ENCODE results near the gene BRD7.

BRD7 gene

GRCh38 chr16:50400312-50400966 is 31.7 kb upstream of the BRD7 start:
- Histone ChIP-seq H3K9me3 (ENCODE audit: control insufficient read depth, low read length) (no peaks in the 10 kb centered on the region), H3K27ac (ENCODE audit: low read depth, low read length, severe bottlenecking) (no peak overlapping the region), H3K4me3 (ENCODE audit: extremely low read depth, insufficient read depth, low read length, poor library complexity, severe bottlenecking) (no peak overlapping the region), H3K36me3 (ENCODE audit: control insufficient read depth, insufficient read depth, low read length) (no peaks in the 10 kb centered on the region), H3K4me1 (ENCODE audit: control insufficient read depth, insufficient read depth, low read length, poor library complexity, severe bottlenecking) (no peaks in the 10 kb centered on the region)
- 98 to 100% methylated on average over 5 to 7 of the region's 8 CpGs for WGBS, 2 experiments (ENCODE audit: insufficient coverage in 2 of 2)

GRCh38 chr16:50399411-50399810 is 30.6 kb upstream of the BRD7 start:
- H3K4me3 ChIP-seq (ENCODE audit: extremely low read depth, insufficient read depth, low read length, poor library complexity, severe bottlenecking), result no peak overlapping the region
- H3K4me1 ChIP-seq (ENCODE audit: control insufficient read depth, insufficient read depth, low read length, poor library complexity, severe bottlenecking), result no peaks in the 10 kb centered on the region
- no peaks in the 10 kb centered on the region for H3K36me3 ChIP-seq (ENCODE audit: control insufficient read depth, insufficient read depth, low read length)
- no peak overlapping the region for H3K27ac ChIP-seq (ENCODE audit: low read depth, low read length, severe bottlenecking)
- 94% methylated on average over 2 of the region's 3 CpGs; no CpG with 5 or more reads in 1 of the 2 experiments for WGBS, 2 experiments (ENCODE audit: insufficient coverage in 2 of 2)
- H3K9me3 ChIP-seq (ENCODE audit: control insufficient read depth, low read length), result no peaks in the 10 kb centered on the region

GRCh38 chr16:50398336-50398735 is 29.5 kb upstream of the BRD7 start:
- H3K9me3 ChIP-seq (ENCODE audit: control insufficient read depth, low read length), result no peaks in the 10 kb centered on the region
- no peak overlapping the region for H3K27ac ChIP-seq (ENCODE audit: low read depth, low read length, severe bottlenecking)
- no peak overlapping the region for H3K4me3 ChIP-seq (ENCODE audit: extremely low read depth, insufficient read depth, low read length, poor library complexity, severe bottlenecking)
- no peaks in the 10 kb centered on the region for H3K36me3 ChIP-seq (ENCODE audit: control insufficient read depth, insufficient read depth, low read length)
- WGBS, 2 experiments (ENCODE audit: insufficient coverage in 2 of 2), result 84 to 100% methylated on average over 1 to 3 of the region's 5 CpGs
- no peaks in the 10 kb centered on the region for H3K4me1 ChIP-seq (ENCODE audit: control insufficient read depth, insufficient read depth, low read length, poor library complexity, severe bottlenecking)

- Histone ChIP-seq H3K4me1 (ENCODE audit: control insufficient read depth, insufficient read depth, low read length, poor library complexity, severe bottlenecking) (no peaks in the 10 kb centered on the region), H3K36me3 (ENCODE audit: control insufficient read depth, insufficient read depth, low read length) (no peaks in the 10 kb centered on the region), H3K9me3 (ENCODE audit: control insufficient read depth, low read length) (no peaks in the 10 kb centered on the region), H3K4me3 (ENCODE audit: extremely low read depth, insufficient read depth, low read length, poor library complexity, severe bottlenecking) (no peak overlapping the region), H3K27ac (ENCODE audit: low read depth, low read length, severe bottlenecking) (no peak overlapping the region)
- WGBS, 2 experiments (ENCODE audit: insufficient coverage in 2 of 2), result 85 to 96% methylated on average over 4 to 7 of the region's 8 CpGs
Measured at GRCh38 chr16:50396761-50397535, 28.2 kb upstream of the BRD7 start.

GRCh38 chr16:50395763-50396710 is 27.2 kb upstream of the BRD7 start:
- Histone ChIP-seq H3K9me3 (ENCODE audit: control insufficient read depth, low read length) (no peaks in the 10 kb centered on the region), H3K27ac (ENCODE audit: low read depth, low read length, severe bottlenecking) (no peak overlapping the region)
- WGBS, 2 experiments (ENCODE audit: insufficient coverage in 2 of 2), result 96 to 99% methylated on average over 9 to 10 of the region's 10 CpGs

GRCh38 chr16:50393858-50394802 is 25.3 kb upstream of the BRD7 start:
- Histone ChIP-seq H3K27ac (ENCODE audit: low read depth, low read length, severe bottlenecking) (no peak overlapping the region), H3K4me3 (ENCODE audit: extremely low read depth, insufficient read depth, low read length, poor library complexity, severe bottlenecking) (no peak overlapping the region), H3K9me3 (ENCODE audit: control insufficient read depth, low read length) (no peaks in the 10 kb centered on the region), H3K36me3 (ENCODE audit: control insufficient read depth, insufficient read depth, low read length) (no peaks in the 10 kb centered on the region), H3K4me1 (ENCODE audit: control insufficient read depth, insufficient read depth, low read length, poor library complexity, severe bottlenecking) (peaks cover 14% of the 10 kb centered on the region)
- 83 to 94% methylated on average over 2 to 3 of the region's 6 CpGs for WGBS, 2 experiments (ENCODE audit: insufficient coverage in 2 of 2)

More at GRCh38 chr16:50395763-50396710, 27.2 kb upstream of the BRD7 start:
- no peak overlapping the region for H3K4me3 ChIP-seq (ENCODE audit: extremely low read depth, insufficient read depth, low read length, poor library complexity, severe bottlenecking)
- H3K4me1 ChIP-seq (ENCODE audit: control insufficient read depth, insufficient read depth, low read length, poor library complexity, severe bottlenecking), result peaks cover 4% of the 10 kb centered on the region
- no peaks in the 10 kb centered on the region for H3K36me3 ChIP-seq (ENCODE audit: control insufficient read depth, insufficient read depth, low read length)

GRCh38 chr16:50393416-50393815 is 24.6 kb upstream of the BRD7 start:
- Histone ChIP-seq H3K27ac (ENCODE audit: low read depth, low read length, severe bottlenecking) (no peak overlapping the region), H3K4me3 (ENCODE audit: extremely low read depth, insufficient read depth, low read length, poor library complexity, severe bottlenecking) (no peak overlapping the region), H3K4me1 (ENCODE audit: control insufficient read depth, insufficient read depth, low read length, poor library complexity, severe bottlenecking) (peaks cover 14% of the 10 kb centered on the region), H3K9me3 (ENCODE audit: control insufficient read depth, low read length) (no peaks in the 10 kb centered on the region), H3K36me3 (ENCODE audit: control insufficient read depth, insufficient read depth, low read length) (no peaks in the 10 kb centered on the region)
- WGBS, 2 experiments (ENCODE audit: insufficient coverage in 2 of 2), result 75 to 90% methylated on average over 6 to 7 of the region's 8 CpGs

GRCh38 chr16:50390914-50391716 is 22.3 kb upstream of the BRD7 start:
- WGBS, 2 experiments (ENCODE audit: insufficient coverage in 2 of 2), result 88 to 93% methylated on average over 20 to 26 of the region's 30 CpGs
- peak overlapping the region; percentile 72 for H3K27ac ChIP-seq (ENCODE audit: low read depth, low read length, severe bottlenecking)
- no peaks in the 10 kb centered on the region for H3K36me3 ChIP-seq (ENCODE audit: control insufficient read depth, insufficient read depth, low read length)
- peaks cover 14% of the 10 kb centered on the region for H3K4me1 ChIP-seq (ENCODE audit: control insufficient read depth, insufficient read depth, low read length, poor library complexity, severe bottlenecking)
- no peak overlapping the region for H3K4me3 ChIP-seq (ENCODE audit: extremely low read depth, insufficient read depth, low read length, poor library complexity, severe bottlenecking)
- H3K9me3 ChIP-seq (ENCODE audit: control insufficient read depth, low read length), result no peaks in the 10 kb centered on the region

- Histone ChIP-seq H3K27ac (ENCODE audit: low read depth, low read length, severe bottlenecking) (peak overlapping the region; percentile 72), H3K4me1 (ENCODE audit: control insufficient read depth, insufficient read depth, low read length, poor library complexity, severe bottlenecking) (peaks cover 14% of the 10 kb centered on the region), H3K4me3 (ENCODE audit: extremely low read depth, insufficient read depth, low read length, poor library complexity, severe bottlenecking) (no peak overlapping the region), H3K9me3 (ENCODE audit: control insufficient read depth, low read length) (no peaks in the 10 kb centered on the region), H3K36me3 (ENCODE audit: control insufficient read depth, insufficient read depth, low read length) (no peaks in the 10 kb centered on the region)
- WGBS, 2 experiments (ENCODE audit: insufficient coverage in 2 of 2), result 93 to 96% methylated on average over 4 to 5 of the region's 11 CpGs
Measured at GRCh38 chr16:50390371-50390771, 21.6 kb upstream of the BRD7 start.

Measured in mesodermal cell (in vitro differentiated cells).